Activated naive CD4-positive, alpha-beta T cell treated with anti-CD3 and anti-CD28 coated beads, Interleukin-2, amount 50 U/mL, for 24 hours (primary cell): ENCODE results near the gene ZFP57.

Source experiments
- H3K27ac Mint-ChIP-seq: one replicate; pipeline ENCODE4 v1.8.0; 2021; ENCODE audit warnings: mild to moderate bottlenecking, mixed read lengths
- H3K27me3 Mint-ChIP-seq: one replicate; pipeline ENCODE4 v1.8.0; 2021; ENCODE audit warnings: mixed read lengths
- H3K36me3 Mint-ChIP-seq: one replicate; pipeline ENCODE4 v1.8.0; 2021; ENCODE audit warnings: mixed read lengths
- H3K4me1 Mint-ChIP-seq: one replicate; pipeline ENCODE4 v1.8.0; 2021; ENCODE audit warnings: mixed read lengths
- H3K4me3 Mint-ChIP-seq: one replicate; pipeline ENCODE4 v1.8.0; 2021; ENCODE audit warnings: mild to moderate bottlenecking, mixed read lengths
- H3K9me3 Mint-ChIP-seq: one replicate; pipeline ENCODE4 v1.8.0; 2021; ENCODE audit warnings: mixed read lengths

Gene ZFP57

GRCh38 chr6:29680904-29681303 is at the start of gene ZFP57:
Gene ZFP57 (minus strand): TSS chr6:29681152. CDS start chr6:29677003, 4,149 bp downstream.
- no peak within 1 kb of the TSS for H3K4me3 Mint-ChIP-seq
- no peaks in the 10 kb centered on the region for H3K9me3 Mint-ChIP-seq
- H3K36me3 Mint-ChIP-seq: no peaks in the 10 kb centered on the region

DNA sequence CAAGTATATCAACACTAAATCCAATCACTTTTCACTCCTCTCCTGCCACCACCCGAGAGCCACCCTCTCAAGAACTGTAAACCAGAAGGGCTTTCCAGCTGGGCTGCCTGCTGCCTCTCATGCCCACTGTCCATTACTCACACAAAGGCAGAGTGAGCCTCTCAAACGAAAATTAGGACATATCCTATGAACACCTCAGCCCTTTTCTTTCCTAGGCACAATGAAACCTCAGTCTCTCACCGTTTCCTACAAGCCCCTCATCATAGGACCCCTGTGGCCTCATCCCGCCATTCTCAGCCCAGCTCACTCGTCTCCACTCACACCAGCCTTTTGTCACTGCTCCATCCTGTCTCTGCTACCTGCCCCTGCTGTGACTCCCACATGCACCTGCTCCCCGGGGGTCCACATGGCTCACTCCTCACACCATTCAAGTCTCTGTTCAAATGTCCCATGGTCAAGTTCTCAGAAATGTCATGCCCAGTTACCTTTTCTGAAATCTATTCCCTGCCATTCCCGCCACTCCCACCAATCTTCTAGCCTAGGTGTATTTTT is 49.7 kb upstream of the ZFP57 start:
- peak overlapping the region; percentile 81 for H3K27ac Mint-ChIP-seq
- H3K27me3 Mint-ChIP-seq: no peaks in the 10 kb centered on the region
- no peak overlapping the region for H3K4me3 Mint-ChIP-seq
- H3K36me3 Mint-ChIP-seq: peaks cover 17% of the 10 kb centered on the region
- H3K4me1 Mint-ChIP-seq: peaks cover 74% of the 10 kb centered on the region
- H3K9me3 Mint-ChIP-seq: no peaks in the 10 kb centered on the region

More at GRCh38 chr6:29680904-29681303, at the start of gene ZFP57:
- H3K27ac Mint-ChIP-seq: no peak within 1 kb of the TSS
- H3K4me1 Mint-ChIP-seq: peaks cover 5% of the 10 kb centered on the region
- peaks cover 2% of the 10 kb centered on the region for H3K27me3 Mint-ChIP-seq

GRCh38 chr6:29729774-29730328 is 48.9 kb upstream of the ZFP57 start:
- Mint-ChIP-seq H3K27me3 (no peaks in the 10 kb centered on the region), H3K4me1 (peaks cover 81% of the 10 kb centered on the region), H3K27ac (no peak overlapping the region)

DNA sequence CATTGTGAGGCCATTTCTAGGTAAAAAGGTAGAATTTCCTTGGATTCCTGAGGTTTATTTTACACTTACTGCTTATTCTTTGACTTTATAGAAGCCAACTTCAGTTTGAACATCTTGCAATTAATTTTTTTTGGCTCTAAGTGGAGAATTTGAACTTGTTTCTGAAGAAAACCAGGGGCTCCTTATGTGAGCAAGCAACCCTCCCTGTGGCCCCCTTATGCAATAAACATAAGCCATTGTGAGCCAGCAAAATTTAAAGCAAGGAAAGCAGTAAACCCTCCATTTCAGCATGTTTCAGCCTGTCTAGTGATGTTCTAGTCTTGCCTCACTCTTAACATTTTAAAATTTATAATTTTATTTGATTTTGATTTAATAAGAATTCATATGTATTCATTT is 47.9 kb upstream of the ZFP57 start:
- Mint-ChIP-seq H3K4me1 (peaks cover 80% of the 10 kb centered on the region), H3K27ac (peak overlapping the region; percentile 51), H3K27me3 (no peaks in the 10 kb centered on the region), H3K36me3 (peaks cover 22% of the 10 kb centered on the region), H3K9me3 (no peaks in the 10 kb centered on the region), H3K4me3 (no peak overlapping the region)

More at GRCh38 chr6:29729774-29730328, 48.9 kb upstream of the ZFP57 start:
- Mint-ChIP-seq H3K36me3 (peaks cover 18% of the 10 kb centered on the region), H3K9me3 (no peaks in the 10 kb centered on the region), H3K4me3 (no peak overlapping the region)

GRCh38 chr6:29728173-29728874 is 47.4 kb upstream of the ZFP57 start:
- H3K4me3 Mint-ChIP-seq: peak overlapping the region; percentile 28
- peak overlapping the region; percentile 37 for H3K27ac Mint-ChIP-seq
- H3K9me3 Mint-ChIP-seq: no peaks in the 10 kb centered on the region
- no peaks in the 10 kb centered on the region for H3K27me3 Mint-ChIP-seq
- peaks cover 79% of the 10 kb centered on the region for H3K4me1 Mint-ChIP-seq
- H3K36me3 Mint-ChIP-seq: peaks cover 22% of the 10 kb centered on the region

DNA sequence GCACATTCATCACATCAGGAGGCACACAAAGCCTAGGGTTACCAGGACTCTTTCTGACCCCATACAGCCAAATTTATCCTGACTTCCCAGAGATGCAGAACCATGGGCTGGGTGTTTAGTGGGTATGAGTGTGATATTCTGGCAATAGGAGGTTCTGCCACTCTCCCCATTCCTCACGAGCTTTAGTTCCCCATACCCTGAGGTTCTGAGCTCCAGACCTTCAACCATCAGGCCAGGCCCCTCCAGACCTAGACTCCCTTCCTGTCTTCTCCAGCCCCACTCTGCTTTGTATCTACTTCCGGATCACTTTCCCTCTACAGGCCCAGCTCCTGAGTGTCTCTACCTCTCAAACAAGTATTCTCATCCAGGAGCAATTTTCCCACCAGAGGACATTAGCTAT is 46.7 kb upstream of the ZFP57 start:
- Mint-ChIP-seq H3K4me1 (peaks cover 80% of the 10 kb centered on the region), H3K9me3 (no peaks in the 10 kb centered on the region), H3K4me3 (peak overlapping the region; percentile 61), H3K27ac (peak overlapping the region; percentile 37), H3K27me3 (no peaks in the 10 kb centered on the region), H3K36me3 (peaks cover 22% of the 10 kb centered on the region)

DNA sequence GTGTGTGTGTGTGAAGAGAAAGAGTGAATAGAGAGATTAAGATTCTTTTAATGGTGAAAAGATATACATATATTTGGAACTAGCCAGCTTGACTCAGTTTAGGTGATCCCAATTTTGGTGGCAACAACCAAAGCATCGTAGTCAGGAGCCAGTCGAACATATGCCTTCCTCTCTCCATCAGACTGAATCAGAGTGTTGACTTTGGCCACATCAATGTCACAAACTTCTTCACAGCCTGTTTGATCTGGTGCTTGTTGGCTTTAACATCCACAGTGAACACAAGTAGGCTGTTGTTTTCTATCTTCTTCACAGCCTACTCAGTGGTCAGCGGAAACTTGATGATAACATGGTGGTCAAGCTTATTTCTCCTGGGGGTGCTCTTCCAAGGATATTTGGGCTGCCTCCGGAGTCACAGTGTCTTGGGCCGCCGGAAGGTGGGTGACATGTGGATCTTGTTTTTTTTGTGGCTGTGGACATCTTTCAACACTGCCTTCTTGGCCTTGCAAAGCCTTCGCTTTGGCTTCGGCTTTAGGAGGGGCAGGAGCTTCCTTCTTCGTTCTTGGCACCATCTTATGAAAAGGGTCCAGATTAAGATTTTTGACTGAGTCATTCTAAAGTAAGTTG is 45.7 kb upstream of the ZFP57 start:
- H3K27me3 Mint-ChIP-seq: no peaks in the 10 kb centered on the region
- peak overlapping the region; percentile 95 for H3K4me3 Mint-ChIP-seq
- H3K36me3 Mint-ChIP-seq: peaks cover 22% of the 10 kb centered on the region
- H3K9me3 Mint-ChIP-seq: no peaks in the 10 kb centered on the region
- peaks cover 85% of the 10 kb centered on the region for H3K4me1 Mint-ChIP-seq
- peak overlapping the region; percentile 23 for H3K27ac Mint-ChIP-seq

DNA sequence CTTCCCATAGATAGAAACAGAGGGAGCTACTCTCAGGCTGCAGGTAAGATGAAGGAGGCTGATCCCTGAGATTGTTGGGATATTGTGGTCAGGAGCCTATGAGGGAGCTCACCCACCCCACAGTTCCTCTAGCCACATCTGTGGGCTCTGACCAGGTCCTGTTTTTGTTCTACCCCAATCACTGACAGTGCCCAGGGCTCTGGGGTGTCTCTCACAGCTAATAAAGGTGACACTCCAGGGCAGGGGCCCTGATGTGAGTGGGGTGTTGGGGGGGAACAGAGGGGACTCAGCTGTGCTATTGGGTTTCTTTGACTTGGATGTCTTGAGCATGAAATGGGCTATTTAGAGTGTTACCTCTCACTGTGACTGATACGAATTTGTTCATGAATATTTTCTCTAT is 45.0 kb upstream of the ZFP57 start:
- Mint-ChIP-seq H3K27ac (peak overlapping the region; percentile 56), H3K9me3 (no peaks in the 10 kb centered on the region), H3K4me3 (peak overlapping the region; percentile 95), H3K27me3 (no peaks in the 10 kb centered on the region), H3K36me3 (peaks cover 22% of the 10 kb centered on the region), H3K4me1 (peaks cover 85% of the 10 kb centered on the region)

GRCh38 chr6:29724937-29725869 is 44.3 kb upstream of the ZFP57 start:
- Mint-ChIP-seq H3K4me1 (peaks cover 77% of the 10 kb centered on the region), H3K36me3 (peaks cover 22% of the 10 kb centered on the region), H3K4me3 (peak overlapping the region; percentile 95), H3K9me3 (no peaks in the 10 kb centered on the region), H3K27ac (peak overlapping the region; percentile 79), H3K27me3 (no peaks in the 10 kb centered on the region)

- Mint-ChIP-seq H3K4me1 (peaks cover 65% of the 10 kb centered on the region), H3K9me3 (no peaks in the 10 kb centered on the region), H3K4me3 (peak overlapping the region; percentile 95), H3K36me3 (peaks cover 22% of the 10 kb centered on the region), H3K27me3 (no peaks in the 10 kb centered on the region), H3K27ac (peak overlapping the region; percentile 95)
Observed at GRCh38 chr6:29723666-29724588, 43.0 kb upstream of the ZFP57 start.

DNA sequence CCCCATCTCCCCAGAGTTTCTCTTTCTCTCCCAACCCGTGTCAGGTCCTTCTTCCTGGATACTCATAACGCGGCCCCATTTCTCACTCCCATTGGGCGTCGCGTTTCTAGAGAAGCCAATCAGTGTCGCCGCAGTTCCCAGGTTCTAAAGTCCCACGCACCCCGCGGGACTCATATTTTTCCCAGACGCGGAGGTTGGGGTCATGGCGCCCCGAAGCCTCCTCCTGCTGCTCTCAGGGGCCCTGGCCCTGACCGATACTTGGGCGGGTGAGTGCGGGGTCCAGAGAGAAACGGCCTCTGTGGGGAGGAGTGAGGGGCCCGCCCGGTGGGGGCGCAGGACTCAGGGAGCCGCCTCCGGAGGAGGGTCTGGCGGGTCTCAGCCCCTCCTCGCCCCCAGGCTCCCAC is 42.3 kb upstream of the ZFP57 start, which contains the start of gene HLA-F:
HLA-F (plus strand) TSS at position 173 of the 404 bp plus-strand sequence; CDS start at position 203, 30 bp downstream.
- peaks cover 58% of the 10 kb centered on the region for H3K4me1 Mint-ChIP-seq
- H3K27me3 Mint-ChIP-seq: no peaks in the 10 kb centered on the region
- H3K36me3 Mint-ChIP-seq: peaks cover 22% of the 10 kb centered on the region
- peak within 1 kb of the TSS; percentile 95 for H3K4me3 Mint-ChIP-seq
- H3K9me3 Mint-ChIP-seq: no peaks in the 10 kb centered on the region
- H3K27ac Mint-ChIP-seq: peak within 1 kb of the TSS; percentile 95

- Mint-ChIP-seq H3K4me1 (peaks cover 34% of the 10 kb centered on the region), H3K9me3 (no peaks in the 10 kb centered on the region), H3K4me3 (no peak overlapping the region), H3K27me3 (no peaks in the 10 kb centered on the region), H3K27ac (no peak overlapping the region), H3K36me3 (peaks cover 7% of the 10 kb centered on the region)
Observed at GRCh38 chr6:29720863-29721262, 39.9 kb upstream of the ZFP57 start.

DNA sequence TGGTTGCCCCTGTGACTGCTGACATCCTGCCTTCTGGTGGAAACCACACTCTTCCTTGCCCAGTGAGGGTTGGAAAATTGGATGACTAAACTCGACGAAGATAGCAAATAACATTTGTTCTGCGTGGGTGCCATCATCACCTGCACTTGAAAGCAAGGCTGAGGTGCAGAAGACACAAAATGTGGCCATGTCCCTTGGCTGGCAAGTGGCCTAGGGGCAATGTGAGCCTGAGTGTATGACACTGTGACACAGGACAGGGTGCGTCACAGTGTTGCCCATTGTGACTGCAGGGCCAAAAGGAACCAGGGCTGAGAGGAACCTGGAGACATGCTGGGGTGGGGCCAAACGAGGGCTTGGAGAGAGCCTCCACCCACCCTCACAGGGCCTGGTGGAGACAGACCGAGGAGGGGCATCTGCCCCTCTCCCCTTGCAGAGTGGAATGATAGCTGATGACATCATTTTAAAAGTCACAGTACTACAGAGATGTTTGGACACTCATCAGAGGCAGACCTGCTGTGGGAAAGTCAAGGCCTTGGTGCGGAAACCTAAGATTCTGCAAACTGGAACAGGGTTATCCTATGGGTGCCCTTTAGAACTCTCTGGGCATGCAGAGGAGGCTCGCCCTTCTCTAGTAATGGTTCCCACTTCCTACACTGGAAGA is 29.5 kb upstream of the ZFP57 start:
- no peaks in the 10 kb centered on the region for H3K36me3 Mint-ChIP-seq
- H3K27me3 Mint-ChIP-seq: no peaks in the 10 kb centered on the region
- no peaks in the 10 kb centered on the region for H3K9me3 Mint-ChIP-seq
- peak overlapping the region; percentile 5 for H3K27ac Mint-ChIP-seq
- peaks cover 84% of the 10 kb centered on the region for H3K4me1 Mint-ChIP-seq
- no peak overlapping the region for H3K4me3 Mint-ChIP-seq

DNA sequence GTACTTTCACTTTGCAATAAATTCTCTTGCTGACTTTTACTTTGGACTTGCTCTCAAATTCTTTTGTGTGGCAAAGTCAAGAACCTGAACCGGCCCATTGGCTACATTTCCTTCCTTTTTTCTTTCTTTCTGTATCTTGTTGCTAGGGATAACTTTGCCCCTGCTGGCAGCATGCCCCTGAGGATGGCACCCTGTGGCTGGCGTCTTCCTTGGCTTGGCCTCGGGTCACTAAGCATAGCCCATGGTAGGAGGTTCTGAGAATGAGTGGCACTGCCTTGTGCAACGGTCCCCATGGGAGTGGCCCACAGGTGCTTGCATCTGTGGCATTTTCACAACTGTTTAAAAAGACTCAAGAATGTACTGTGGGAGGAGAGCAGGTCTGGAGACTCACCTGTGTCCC is 28.2 kb upstream of the ZFP57 start:
- H3K27ac Mint-ChIP-seq: peak overlapping the region; percentile 1
- peaks cover 81% of the 10 kb centered on the region for H3K4me1 Mint-ChIP-seq
- H3K27me3 Mint-ChIP-seq: no peaks in the 10 kb centered on the region
- H3K4me3 Mint-ChIP-seq: peak overlapping the region; percentile 68
- H3K9me3 Mint-ChIP-seq: no peaks in the 10 kb centered on the region
- no peaks in the 10 kb centered on the region for H3K36me3 Mint-ChIP-seq
